GM21526 (cell line): ENCODE data around the gene PRICKLE2.

Source experiments
- ATAC-seq: cut with Tn5 transposase; IDR thresholded peaks from one replicate; pipeline ENCODE4 v1.9.1; 2021; ENCODE audit warnings: moderate library complexity; ENCODE audit not compliant: unreplicated experiment, low FRiP score

PRICKLE2 gene

GRCh38 chr3:64222501-64223111 lies 2.7 kb downstream of the PRICKLE2 start:
- no peak for ATAC-seq

- no peak for ATAC-seq
Observed at GRCh38 chr3:64221571-64222257, 3.6 kb downstream of the PRICKLE2 start.

- ATAC-seq = no peak
Observed at GRCh38 chr3:64220161-64220914, 4.9 kb downstream of the PRICKLE2 start.

GRCh38 chr3:64218746-64219145 lies 6.5 kb downstream of the PRICKLE2 start:
- no peak for ATAC-seq

GRCh38 chr3:64218329-64218728 lies 6.9 kb downstream of the PRICKLE2 start:
- no peak for ATAC-seq

GRCh38 chr3:64216274-64217147 lies 8.8 kb downstream of the PRICKLE2 start:
- ATAC-seq = no peak

GRCh38 chr3:64215559-64215958 lies 9.7 kb downstream of the PRICKLE2 start:
- ATAC-seq = no peak

- no peak for ATAC-seq
Observed at GRCh38 chr3:64215103-64215502, 10.2 kb downstream of the PRICKLE2 start.

- ATAC-seq = no peak
Observed at GRCh38 chr3:64214381-64215018, 10.8 kb downstream of the PRICKLE2 start.

GRCh38 chr3:64213962-64214379 lies 11.3 kb downstream of the PRICKLE2 start:
- ATAC-seq = no peak

GRCh38 chr3:64213224-64213878 lies 11.9 kb downstream of the PRICKLE2 start:
- no peak for ATAC-seq

- no peak for ATAC-seq
Observed at GRCh38 chr3:64209866-64210621, 15.2 kb downstream of the PRICKLE2 start.

GRCh38 chr3:64207289-64208080 lies 17.8 kb downstream of the PRICKLE2 start:
- ATAC-seq = no peak

GRCh38 chr3:64203969-64204908 lies 21.0 kb downstream of the PRICKLE2 start:
- no peak for ATAC-seq

GRCh38 chr3:64203216-64203615 lies 22.1 kb downstream of the PRICKLE2 start:
- no peak for ATAC-seq

- no peak for ATAC-seq
Observed at GRCh38 chr3:64199932-64200331, 25.3 kb downstream of the PRICKLE2 start.
